HS-5 (cell line): ENCODE measurements around the gene GIPC1.

Source experiments
- DNase-seq: peaks from one replicate; pipeline ENCODE4 v3.0.0-alpha.2; 2012; ENCODE audit warnings: low read depth

Gene GIPC1

DNA sequence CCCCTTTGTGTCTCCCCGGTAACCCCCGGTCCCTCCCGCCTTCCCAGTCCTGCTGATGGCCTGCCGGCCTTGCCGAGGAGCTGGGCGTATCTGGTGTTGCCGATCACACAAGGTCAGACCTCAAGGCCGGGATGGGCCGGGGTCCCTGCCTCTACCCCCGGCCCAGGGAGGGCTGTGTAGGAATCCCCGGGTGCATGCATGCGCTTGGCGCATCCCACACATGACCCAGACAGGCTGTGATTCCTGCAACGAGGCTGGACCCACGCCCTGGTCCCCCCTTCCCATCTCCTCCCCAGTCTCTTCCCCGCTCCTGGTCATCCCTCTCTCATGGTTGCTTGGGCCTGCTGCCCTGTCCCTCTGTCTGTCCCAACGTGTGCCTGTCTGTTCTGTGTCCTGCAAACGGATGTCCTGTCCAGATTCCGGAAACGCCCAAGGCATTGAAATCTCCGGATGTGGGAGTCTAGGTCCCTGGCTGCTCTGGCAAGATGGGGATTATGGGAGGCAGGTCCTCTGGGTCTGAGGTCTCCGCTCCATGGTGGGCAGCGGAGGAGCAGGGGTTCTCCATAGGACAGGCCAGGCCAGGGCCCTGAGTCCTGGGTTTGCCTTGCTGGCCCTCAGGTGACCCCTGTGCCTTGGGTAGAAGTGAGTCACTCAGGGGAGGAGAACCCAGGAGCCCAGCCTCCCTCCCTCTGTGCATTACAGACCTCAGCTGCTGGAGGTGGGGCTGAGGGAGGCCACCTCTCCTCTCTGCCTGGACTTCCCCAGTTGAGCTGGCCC lies 61.2 kb downstream of the GIPC1 start:
- peak; percentile 36 for DNase-seq

DNA sequence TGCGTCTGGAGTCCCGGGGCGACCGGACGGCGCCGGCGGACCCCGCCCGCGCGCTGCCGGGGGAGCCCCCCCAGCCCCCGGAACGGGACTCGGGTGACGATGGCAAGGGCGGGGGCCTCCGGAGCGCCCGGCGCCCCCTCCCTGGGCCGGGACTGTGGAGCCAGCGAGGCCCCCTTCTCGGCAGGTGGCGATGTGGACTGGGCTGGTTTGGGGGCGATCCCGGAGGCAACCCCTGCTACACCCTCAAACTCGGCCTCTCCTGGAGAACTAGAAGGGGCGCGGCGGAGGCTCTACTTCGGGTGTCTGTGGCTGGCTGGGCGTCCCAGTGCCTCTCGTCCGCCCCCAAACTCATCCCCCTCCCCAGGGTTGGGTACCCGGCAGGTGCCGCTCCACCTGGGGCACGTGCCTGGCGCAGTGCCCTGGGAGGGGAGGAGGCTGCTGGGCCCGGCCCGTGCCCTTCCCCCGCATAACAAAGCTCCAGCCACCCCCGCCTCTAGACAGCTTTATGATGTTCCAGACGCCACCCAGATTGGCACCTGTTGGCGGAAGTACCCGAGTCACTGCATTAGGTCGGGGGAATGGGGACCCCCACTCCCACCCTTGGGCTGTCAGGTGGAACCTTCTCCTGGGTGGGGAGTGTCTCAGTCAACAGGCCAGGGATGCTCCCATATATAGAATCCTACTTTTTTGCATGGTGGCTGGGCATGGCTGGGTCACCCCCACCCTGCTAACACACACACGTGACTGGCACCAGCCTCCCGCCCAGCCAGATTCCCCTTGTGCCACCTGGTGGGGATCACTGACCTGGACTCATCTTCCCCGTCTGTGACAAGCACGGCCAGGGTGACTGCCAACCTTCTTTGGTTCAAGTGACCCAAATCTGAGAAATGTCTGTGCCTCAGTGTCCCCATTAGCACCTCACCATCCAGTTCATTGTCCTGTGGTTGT lies 62.1 kb downstream of the GIPC1 start:
- DNase-seq: no peak

DNA sequence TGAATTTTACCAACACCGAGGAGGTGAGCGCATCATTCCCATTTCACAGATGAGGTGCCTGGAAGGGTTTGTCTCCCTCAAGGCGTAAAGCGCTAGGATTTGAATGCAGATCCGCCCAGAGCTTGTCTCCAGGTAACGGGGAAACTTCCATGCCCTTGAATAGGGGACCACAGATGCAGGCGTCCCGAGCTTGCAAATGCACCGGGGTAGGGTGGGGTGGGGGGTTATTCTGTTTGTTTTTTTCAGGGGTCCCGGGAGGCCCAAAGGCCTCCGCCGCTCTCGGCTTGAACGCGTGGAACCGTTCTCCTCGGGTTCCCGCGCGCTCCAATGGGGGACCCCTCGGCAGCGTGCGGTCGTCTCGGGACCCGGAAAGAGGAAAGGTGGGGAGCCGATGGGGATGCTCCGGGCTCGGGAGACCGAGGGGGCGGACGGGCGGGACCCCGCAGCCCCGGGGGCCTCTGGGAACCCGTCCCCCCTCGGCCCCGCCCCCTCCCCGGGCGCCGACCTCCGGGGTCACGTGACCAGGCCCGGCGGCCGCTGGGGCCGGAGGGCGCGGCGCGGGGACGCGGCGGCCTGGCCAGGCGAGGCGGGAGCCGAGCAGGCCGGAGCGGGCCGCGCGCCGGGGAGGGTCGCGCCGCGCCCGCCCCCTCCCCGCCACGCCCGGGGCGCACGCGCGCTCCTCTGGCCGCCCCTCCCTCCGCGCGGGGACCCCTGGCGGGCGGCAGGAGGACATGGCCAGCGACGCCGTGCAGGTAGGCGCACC lies 63.0 kb downstream of the GIPC1 start, which contains the start of gene PKN1:
Gene PKN1, plus strand, starts transcription at position 516 of the 763 bp plus-strand sequence. Its CDS starts 216 bp downstream, at position 732.
- no peak for DNase-seq

DNA sequence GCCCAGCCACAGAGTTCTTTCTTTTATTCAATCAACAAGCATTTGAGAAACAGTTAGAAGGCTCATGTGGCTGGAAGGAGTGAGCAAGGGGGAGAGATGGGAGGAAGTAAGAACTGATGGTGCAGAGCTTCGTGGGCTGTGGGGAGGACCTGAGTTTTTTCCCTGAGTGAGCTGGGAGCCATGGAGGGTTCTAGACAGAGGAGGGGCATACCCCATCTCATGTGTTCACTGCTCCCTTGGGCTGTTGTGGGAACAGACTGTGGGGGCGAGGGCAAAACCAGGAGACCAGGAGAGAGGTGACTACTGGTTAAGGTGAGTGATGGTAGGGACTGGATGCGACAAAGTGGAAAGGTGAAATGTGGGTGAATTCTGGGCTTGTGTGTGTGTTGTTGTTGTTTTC lies 65.2 kb downstream of the GIPC1 start:
- no peak for DNase-seq

DNA sequence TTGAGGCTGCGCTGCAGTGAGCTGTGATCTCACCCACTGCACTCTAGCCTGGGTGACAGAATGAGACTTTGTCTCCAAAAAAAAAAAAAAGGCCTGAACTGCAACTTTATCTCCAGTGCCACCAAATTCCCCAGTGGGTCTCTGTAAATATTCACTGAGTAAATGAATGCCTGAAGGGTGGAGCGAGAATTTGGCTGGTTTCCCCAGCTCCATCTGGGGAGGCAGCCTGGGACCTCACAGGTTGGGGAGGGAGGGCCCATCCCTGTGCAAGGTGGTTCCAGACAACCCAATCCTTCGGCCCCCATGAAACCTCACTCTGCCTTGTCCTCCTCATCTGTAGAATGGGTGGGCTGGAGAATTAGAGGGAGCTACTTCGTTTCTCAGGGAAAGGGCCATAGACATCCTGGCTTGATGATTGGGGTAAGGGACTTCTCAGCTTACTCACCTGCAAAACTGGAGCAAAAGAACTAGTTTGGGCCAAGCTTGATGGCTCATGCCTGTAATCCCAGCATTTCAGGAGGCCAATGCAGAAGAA lies 67.0 kb downstream of the GIPC1 start:
- DNase-seq: no peak
